Measurements from ENCODE around the gene ARHGAP1. TPM values are rescaled to one million over a fixed set of nuclear protein-coding genes. Genes with fewer than 3 reads are reported as not detected.

ARHGAP1 gene
- total RNA-seq, 1 experiment from 2014 or later: 43.5 TPM

DNA sequence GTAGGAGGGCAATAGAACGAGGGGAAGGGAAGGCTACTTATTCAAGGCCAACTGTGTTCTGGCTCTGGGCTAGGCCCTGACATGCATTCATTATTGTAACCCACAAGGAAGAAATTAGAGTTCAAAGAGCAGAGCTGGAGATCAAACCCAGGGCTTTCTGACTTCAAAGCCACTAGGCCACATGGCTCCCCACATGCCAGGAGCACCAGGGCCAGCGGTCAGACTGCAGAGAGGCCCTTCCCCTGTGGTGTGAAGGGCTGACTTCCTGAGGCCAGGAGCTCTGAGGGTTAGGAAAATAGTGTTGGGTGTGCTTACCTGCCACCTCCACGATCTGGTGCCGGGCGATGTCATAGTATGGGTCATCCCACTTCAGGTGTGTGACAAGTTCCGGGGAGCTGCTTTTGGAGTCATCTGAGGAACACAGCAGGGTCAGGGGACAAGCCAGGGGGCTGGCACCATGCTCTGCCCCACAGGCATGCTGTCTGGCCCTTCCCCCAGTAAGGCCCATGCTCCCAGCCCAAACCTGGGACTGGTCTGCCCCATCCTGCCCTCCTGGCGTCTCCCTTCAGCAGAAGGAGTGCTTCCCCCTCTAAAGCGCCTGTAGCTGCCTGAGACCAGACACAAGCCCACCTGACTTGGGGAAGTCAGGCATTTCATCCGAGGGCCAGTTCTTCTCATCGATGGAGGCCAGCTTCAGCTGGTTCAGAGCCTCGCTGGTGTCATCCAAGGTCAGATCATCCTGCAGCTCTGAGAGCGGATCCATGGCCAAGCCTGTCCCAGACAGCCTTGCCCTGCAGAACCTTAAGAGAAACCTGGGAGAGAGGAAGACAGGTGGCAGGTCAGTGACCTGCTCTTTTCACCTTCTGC, 4.8 kb downstream of the ARHGAP1 start:
- DNase-seq (ENCODE audit: low read depth, low spot score) (no peak), ATAC-seq (no peak)
- no TSS peak for BruUV-seq (replicated peaks)
- Histone ChIP-seq H3K36me3 (ENCODE audit: control insufficient read depth, insufficient read depth, low read length) (no peaks in the 10 kb centered on the region), H3K27ac (ENCODE audit: low read length) (no peak overlapping the region), H3K4me3 (ENCODE audit: low read depth in 2 of 2, low read length in 2 of 2) (no peak overlapping the region), H3K4me1 (ENCODE audit: control insufficient read depth, insufficient read depth, low read length) (no peaks in the 10 kb centered on the region; the same call in 1 of the 2 replicates), H3K27me3 (ENCODE audit: control insufficient read depth, insufficient read depth, low read length) (no peaks in the 10 kb centered on the region), H3K9me3 (ENCODE audit: control insufficient read depth, insufficient read depth, low read depth, low read length) (no peaks in the 10 kb centered on the region)
- in situ Hi-C loops (cut with HindIII; ENCODE audit: low pct_unique_long_range_greater_than_20kb, low sequenced_read_pairs) (no loop called here), intact Hi-C loops (cut with micrococcal nuclease; ENCODE audit: unreplicated experiment) (no loop called here)
- no peak for TF ChIP-seq TCF7L2 (IDR thresholded peaks at IDR 0.05; ENCODE audit: low read depth, low read length)
- POLR2A ChIA-PET: interaction anchor here (0.5 to 0.6 kb wide), 3 partner anchors 35 to 336 kb away, joined by 3 to 10 read pairs (median 8); no protein-coding TSS in a partner anchor
- CTCF ChIA-PET: no interaction called here

- Histone ChIP-seq H3K36me3 (ENCODE audit: control insufficient read depth, insufficient read depth, low read length) (no peaks in the 10 kb centered on the region), H3K4me1 (ENCODE audit: control insufficient read depth, insufficient read depth, low read length) (no peaks in the 10 kb centered on the region; the same call in 1 of the 2 replicates), H3K4me3 (ENCODE audit: low read depth in 2 of 2, low read length in 2 of 2) (no peak overlapping the region), H3K27me3 (ENCODE audit: control insufficient read depth, insufficient read depth, low read length) (no peaks in the 10 kb centered on the region), H3K27ac (ENCODE audit: low read length) (no peak overlapping the region), H3K9me3 (ENCODE audit: control insufficient read depth, insufficient read depth, low read depth, low read length) (no peaks in the 10 kb centered on the region)
- no peak for TF ChIP-seq SIN3A (IDR thresholded peaks at IDR 0.05; ENCODE audit: borderline replicate concordance, insufficient read depth, low read depth, low read length)
- TF ChIP-seq TCF7L2 (IDR thresholded peaks at IDR 0.05; ENCODE audit: low read depth, low read length): no peak
- TF ChIP-seq POLR2AphosphoS5 (IDR thresholded peaks at IDR 0.05; ENCODE audit: low read depth, low read length): no peak
- TF ChIP-seq CTCF (IDR thresholded peaks at IDR 0.05): no peak
- TF ChIP-seq, protein P1, sequence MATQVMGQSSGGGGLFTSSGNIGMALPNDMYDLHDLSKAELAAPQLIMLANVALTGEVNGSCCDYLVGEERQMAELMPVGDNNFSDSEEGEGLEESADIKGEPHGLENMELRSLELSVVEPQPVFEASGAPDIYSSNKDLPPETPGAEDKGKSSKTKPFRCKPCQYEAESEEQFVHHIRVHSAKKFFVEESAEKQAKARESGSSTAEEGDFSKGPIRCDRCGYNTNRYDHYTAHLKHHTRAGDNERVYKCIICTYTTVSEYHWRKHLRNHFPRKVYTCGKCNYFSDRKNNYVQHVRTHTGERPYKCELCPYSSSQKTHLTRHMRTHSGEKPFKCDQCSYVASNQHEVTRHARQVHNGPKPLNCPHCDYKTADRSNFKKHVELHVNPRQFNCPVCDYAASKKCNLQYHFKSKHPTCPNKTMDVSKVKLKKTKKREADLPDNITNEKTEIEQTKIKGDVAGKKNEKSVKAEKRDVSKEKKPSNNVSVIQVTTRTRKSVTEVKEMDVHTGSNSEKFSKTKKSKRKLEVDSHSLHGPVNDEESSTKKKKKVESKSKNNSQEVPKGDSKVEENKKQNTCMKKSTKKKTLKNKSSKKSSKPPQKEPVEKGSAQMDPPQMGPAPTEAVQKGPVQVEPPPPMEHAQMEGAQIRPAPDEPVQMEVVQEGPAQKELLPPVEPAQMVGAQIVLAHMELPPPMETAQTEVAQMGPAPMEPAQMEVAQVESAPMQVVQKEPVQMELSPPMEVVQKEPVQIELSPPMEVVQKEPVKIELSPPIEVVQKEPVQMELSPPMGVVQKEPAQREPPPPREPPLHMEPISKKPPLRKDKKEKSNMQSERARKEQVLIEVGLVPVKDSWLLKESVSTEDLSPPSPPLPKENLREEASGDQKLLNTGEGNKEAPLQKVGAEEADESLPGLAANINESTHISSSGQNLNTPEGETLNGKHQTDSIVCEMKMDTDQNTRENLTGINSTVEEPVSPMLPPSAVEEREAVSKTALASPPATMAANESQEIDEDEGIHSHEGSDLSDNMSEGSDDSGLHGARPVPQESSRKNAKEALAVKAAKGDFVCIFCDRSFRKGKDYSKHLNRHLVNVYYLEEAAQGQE (IDR thresholded peaks at IDR 0.05; ENCODE audit: insufficient read depth in 1 of 2, low read depth in 2 of 2, low read length in 1 of 2): no peak
- in situ Hi-C loops (cut with HindIII; ENCODE audit: low pct_unique_long_range_greater_than_20kb, low sequenced_read_pairs) (no loop called here), intact Hi-C loops (cut with micrococcal nuclease; ENCODE audit: unreplicated experiment) (no loop called here)
- no peak for DNase-seq (ENCODE audit: low read depth, low spot score)
- ChIA-PET POLR2A (interaction anchor here (0.5 kb wide), 1 partner anchor 1375 kb away, joined by 4 read pairs; no protein-coding TSS in a partner anchor), CTCF (no interaction called here)
- no peak for ATAC-seq
- BruUV-seq (replicated peaks): no TSS peak
These were observed 5.8 kb downstream of the ARHGAP1 start for GRCh38 chr11:46694607-46695006.

DNA sequence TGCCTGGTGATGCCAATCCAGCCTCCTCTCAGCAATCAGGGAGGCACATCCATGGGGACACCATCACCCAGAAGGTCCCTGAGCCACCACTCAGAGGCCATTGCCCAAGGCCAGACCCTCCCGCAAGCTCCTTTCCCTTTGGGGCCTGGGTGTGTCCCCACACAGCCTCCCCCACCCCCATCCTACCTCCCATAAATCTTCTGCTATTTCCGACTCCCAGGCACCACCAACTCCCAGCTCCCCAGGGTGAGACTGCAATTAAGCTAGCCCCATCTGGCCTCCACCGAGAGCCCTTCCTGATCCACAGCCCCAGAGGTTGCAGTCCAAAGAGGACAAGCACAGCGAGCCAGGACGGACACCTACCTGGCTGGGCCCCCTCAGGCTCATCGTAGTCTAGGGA, 6.3 kb downstream of the ARHGAP1 start:
- intact Hi-C loops (cut with micrococcal nuclease; ENCODE audit: unreplicated experiment): no loop called here
- ATAC-seq: no peak

More for the DNA sequence above, 6.3 kb downstream of the ARHGAP1 start:
- Histone ChIP-seq H3K9me3 (ENCODE audit: control insufficient read depth, insufficient read depth, low read depth, low read length) (no peaks in the 10 kb centered on the region), H3K27me3 (ENCODE audit: control insufficient read depth, insufficient read depth, low read length) (no peaks in the 10 kb centered on the region), H3K27ac (ENCODE audit: low read length) (no peak overlapping the region), H3K36me3 (ENCODE audit: control insufficient read depth, insufficient read depth, low read length) (no peaks in the 10 kb centered on the region), H3K4me1 (ENCODE audit: control insufficient read depth, insufficient read depth, low read length) (no peaks in the 10 kb centered on the region; the same call in 1 of the 2 replicates), H3K4me3 (ENCODE audit: low read depth in 2 of 2, low read length in 2 of 2) (no peak overlapping the region)
- ChIA-PET CTCF (no interaction called here), POLR2A (interaction anchor here (0.5 kb wide), 1 partner anchor 1375 kb away, joined by 4 read pairs; no protein-coding TSS in a partner anchor)
- BruUV-seq (replicated peaks): no TSS peak
- TF ChIP-seq, protein P1 (IDR thresholded peaks at IDR 0.05; ENCODE audit: insufficient read depth in 1 of 2, low read depth in 2 of 2, low read length in 1 of 2): no peak
- TF ChIP-seq TCF7L2 (IDR thresholded peaks at IDR 0.05; ENCODE audit: low read depth, low read length) (no peak), CTCF (IDR thresholded peaks at IDR 0.05) (no peak), SIN3A (IDR thresholded peaks at IDR 0.05; ENCODE audit: borderline replicate concordance, insufficient read depth, low read depth, low read length) (no peak), POLR2AphosphoS5 (IDR thresholded peaks at IDR 0.05; ENCODE audit: low read depth, low read length) (no peak)
- DNase-seq (ENCODE audit: low read depth, low spot score): no peak
- in situ Hi-C loops (cut with HindIII; ENCODE audit: low pct_unique_long_range_greater_than_20kb, low sequenced_read_pairs): no loop called here

Measured in Panc1 (cell line).